ENCODE measurements around the gene SLC34A1. TPM values are rescaled to one million over a fixed set of nuclear protein-coding genes. Genes with fewer than 3 reads are reported as not detected.
A peak's percentile ranks its signal among the peaks of the same experiment; 100 is the strongest.

SLC34A1 gene
- not detected for total RNA-seq

- Histone ChIP-seq H3K27me3 (no peaks in the 10 kb centered on the region), H3K4me3 (no peak within 1 kb of the TSS), H3K4me1 (peaks cover 3 to 7% (median 5%) of the 10 kb centered on the region in 4 donors), H3K36me3 (no peaks in the 10 kb centered on the region), H3K27ac (no peak within 1 kb of the TSS), H3K9me3 (no peaks in the 10 kb centered on the region)
- WGBS, 2 donors = 67 to 75% methylated on average over 3 to 4 of the region's 4 CpGs
- ATAC-seq (ENCODE audit: low FRiP score in 2 of 2) (no peak), DNase-seq (no peak)
- TF ChIP-seq POLR2A (IDR thresholded peaks at IDR 0.05) (no peak), EP300 (IDR thresholded peaks at IDR 0.05) (no peak), CTCF (IDR thresholded peaks at IDR 0.05) (no peak), POLR2AphosphoS5 (IDR thresholded peaks at IDR 0.05) (no peak)
These were observed at the start of gene SLC34A1 for GRCh38 chr5:177384134-177384533. SLC34A1 (plus strand) TSS chr5:177384434; CDS start chr5:177385742, 1,308 bp downstream.

GRCh38 chr5:177334781-177335700 is 49.2 kb upstream of the SLC34A1 start:
- Histone ChIP-seq H3K27me3 (no peaks in the 10 kb centered on the region), H3K27ac (no peak overlapping the region), H3K9me3 (no peaks in the 10 kb centered on the region), H3K4me1 (peaks cover 0 to 12% (median 6%) of the 10 kb centered on the region in 4 donors), H3K36me3 (peaks cover 45 to 94% (median 83%) of the 10 kb centered on the region in 4 donors), H3K4me3 (no peak overlapping the region)
- DNase-seq (no peak), ATAC-seq (ENCODE audit: low FRiP score in 2 of 2) (no peak)
- no peak for TF ChIP-seq POLR2AphosphoS5 (IDR thresholded peaks at IDR 0.05)
- no peak for TF ChIP-seq CTCF (IDR thresholded peaks at IDR 0.05)
- no peak for TF ChIP-seq POLR2A (IDR thresholded peaks at IDR 0.05)
- no peak for TF ChIP-seq EP300 (IDR thresholded peaks at IDR 0.05)
- WGBS, 2 donors = 89 to 93% methylated on average over 13 to 21 of the region's 21 CpGs

- ATAC-seq (ENCODE audit: low FRiP score in 2 of 2) (no peak), DNase-seq (no peak)
- TF ChIP-seq CTCF (IDR thresholded peaks at IDR 0.05) = no peak
- TF ChIP-seq POLR2AphosphoS5 (IDR thresholded peaks at IDR 0.05) = no peak
- no peak for TF ChIP-seq POLR2A (IDR thresholded peaks at IDR 0.05)
- no peak for TF ChIP-seq EP300 (IDR thresholded peaks at IDR 0.05)
- WGBS, 2 donors = 89 to 94% methylated on average over 3 to 7 of the region's 7 CpGs
- Histone ChIP-seq H3K36me3 (peaks cover 45 to 89% (median 80%) of the 10 kb centered on the region in 4 donors), H3K9me3 (no peaks in the 10 kb centered on the region), H3K27ac (no peak overlapping the region), H3K4me3 (no peak overlapping the region), H3K4me1 (peaks cover 0 to 12% (median 7%) of the 10 kb centered on the region in 4 donors), H3K27me3 (no peaks in the 10 kb centered on the region)
These were observed 48.6 kb upstream of the SLC34A1 start for GRCh38 chr5:177335701-177336065.

- Histone ChIP-seq H3K9me3 (no peaks in the 10 kb centered on the region), H3K27me3 (no peaks in the 10 kb centered on the region), H3K4me1 (peaks cover 0 to 12% (median 7%) of the 10 kb centered on the region in 4 donors), H3K36me3 (peaks cover 45 to 86% (median 77%) of the 10 kb centered on the region in 4 donors), H3K4me3 (no peak overlapping the region), H3K27ac (no peak overlapping the region)
- no peak for TF ChIP-seq POLR2A (IDR thresholded peaks at IDR 0.05)
- no peak for TF ChIP-seq EP300 (IDR thresholded peaks at IDR 0.05)
- no peak for TF ChIP-seq POLR2AphosphoS5 (IDR thresholded peaks at IDR 0.05)
- peak in 1 of 6 experiments; percentile 7 for TF ChIP-seq CTCF (IDR thresholded peaks at IDR 0.05)
- 66 to 75% methylated on average over 12 of the region's 12 CpGs for WGBS, 2 donors
- ATAC-seq (ENCODE audit: low FRiP score in 2 of 2) (no peak), DNase-seq (no peak)
These were observed 48.1 kb upstream of the SLC34A1 start for GRCh38 chr5:177336112-177336511.

Measured in upper lobe of left lung (tissue), 6 donors.